AG20443 (cell line): Measurements from ENCODE around the gene GRID2.

Experiments used
- DNase-seq: peaks from one replicate; pipeline ENCODE4 v3.0.0; 2012; ENCODE audit warnings: low spot score, mixed read lengths

Gene GRID2

DNA sequence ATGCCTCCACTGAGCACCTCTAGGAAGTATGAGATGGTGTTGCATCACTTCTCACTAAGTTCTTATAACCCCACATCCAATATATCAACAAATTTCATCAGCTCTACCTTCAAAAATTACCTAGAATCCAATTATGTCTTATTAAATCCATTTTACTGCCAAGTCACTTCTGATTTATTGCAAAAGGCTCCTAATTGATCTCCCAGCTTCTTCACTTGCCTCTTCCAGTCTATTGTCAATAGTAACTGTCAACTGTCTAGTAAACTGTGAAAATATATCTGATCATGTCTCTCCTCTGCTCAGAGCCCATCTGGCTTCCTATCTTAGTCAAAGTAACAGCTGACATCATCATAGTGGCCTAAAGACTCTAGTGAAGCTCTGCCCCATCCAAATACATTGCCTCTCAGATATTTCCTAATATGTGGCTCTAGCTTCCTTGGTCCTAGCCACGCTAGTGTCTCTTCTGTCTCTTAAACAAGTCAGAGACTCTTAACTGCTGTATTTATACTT lies 1110.3 kb downstream of the GRID2 start:
- DNase-seq = no peak

GRCh38 chr4:93416344-93417128 lies 1112.8 kb downstream of the GRID2 start:
- no peak for DNase-seq

DNA sequence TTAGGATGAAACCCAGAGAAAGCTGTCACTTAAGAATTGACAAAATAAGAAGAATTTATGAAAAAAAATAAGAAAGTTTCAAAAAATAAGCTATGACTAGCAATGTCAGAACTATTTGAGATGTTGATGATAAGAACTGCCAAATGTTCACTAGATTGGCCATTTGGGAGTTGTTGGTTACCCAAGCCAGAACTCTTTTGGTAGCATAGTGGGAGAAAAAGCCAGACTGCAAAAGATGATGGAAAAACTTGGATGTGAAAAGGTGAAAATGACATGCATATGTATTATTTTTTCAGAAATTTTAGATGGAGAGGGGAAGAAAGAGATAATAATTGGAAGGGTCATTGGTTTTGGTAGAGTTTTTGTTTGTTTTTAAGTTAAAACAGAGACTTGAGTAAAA lies 1127.6 kb downstream of the GRID2 start:
- DNase-seq = no peak

DNA sequence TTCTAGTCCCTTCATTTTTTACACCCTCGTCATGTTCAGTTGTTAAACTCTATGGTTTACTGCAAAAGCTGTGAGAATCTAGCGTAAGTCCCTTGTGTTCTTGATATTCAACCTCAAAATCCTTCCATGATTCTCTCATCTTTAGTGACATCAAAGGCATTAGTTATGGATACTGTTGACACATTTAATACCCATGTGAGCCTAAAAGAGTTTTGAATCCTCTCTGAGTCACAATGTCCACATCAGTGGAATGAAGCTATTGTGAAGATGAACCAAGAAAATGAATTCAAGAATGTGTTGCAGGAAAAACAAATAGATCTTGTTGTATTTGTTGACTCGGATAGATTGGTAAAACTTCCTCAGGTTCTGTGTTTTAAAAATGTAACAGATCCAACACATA lies 1130.1 kb downstream of the GRID2 start:
- DNase-seq = no peak

DNA sequence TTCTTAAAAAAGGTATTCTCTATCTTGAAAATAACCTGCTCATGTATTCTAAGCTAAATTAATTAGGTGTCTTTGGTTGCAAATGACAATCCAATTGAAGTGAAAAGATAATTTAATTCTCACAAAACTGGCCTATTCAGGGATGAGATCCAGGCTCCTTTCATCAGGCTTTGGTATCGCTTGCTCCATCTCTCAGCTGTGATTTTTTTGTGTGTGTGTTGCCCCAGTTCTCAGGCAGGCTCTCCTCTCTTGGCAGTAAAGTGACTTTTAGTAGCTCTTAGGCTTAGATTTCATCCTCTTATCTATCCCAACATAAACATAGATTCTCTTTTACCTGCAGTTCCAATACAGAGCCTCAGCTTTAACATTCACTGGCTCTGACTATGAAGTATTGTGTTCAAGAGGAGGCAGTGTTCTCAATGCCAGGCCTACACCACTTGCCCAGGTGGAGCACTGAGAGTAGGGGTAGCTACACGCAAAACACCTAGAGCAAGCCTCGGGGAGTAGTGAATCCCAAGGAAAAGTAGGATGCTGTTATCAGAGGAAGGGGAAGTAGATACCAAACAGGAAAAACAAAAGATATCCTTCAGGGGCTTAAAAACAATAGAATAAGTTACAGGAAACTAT lies 1132.3 kb downstream of the GRID2 start:
- no peak for DNase-seq

GRCh38 chr4:93437991-93438390 lies 1134.2 kb downstream of the GRID2 start:
- DNase-seq = no peak

DNA sequence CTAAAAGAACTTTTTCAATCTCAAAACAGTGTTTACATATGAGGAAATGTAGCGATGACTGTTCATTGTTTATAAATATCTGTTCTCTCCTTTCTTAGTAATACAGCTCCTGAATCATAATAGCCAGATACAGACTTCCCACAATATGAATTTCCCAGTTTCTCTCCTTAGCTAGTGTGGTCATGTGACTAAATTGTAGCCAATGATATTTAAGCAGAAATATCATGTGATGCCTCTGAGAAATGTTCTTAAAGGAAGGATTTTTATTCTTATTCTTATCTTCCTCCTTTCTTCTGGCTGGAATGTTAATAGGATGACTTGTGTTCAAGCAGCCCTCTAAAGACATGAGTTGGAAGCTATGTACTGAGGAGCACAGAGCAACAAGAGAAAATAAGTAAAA lies 1141.1 kb downstream of the GRID2 start:
- DNase-seq = no peak

- DNase-seq = no peak
These were observed 1142.3 kb downstream of the GRID2 start for GRCh38 chr4:93446038-93446437.

DNA sequence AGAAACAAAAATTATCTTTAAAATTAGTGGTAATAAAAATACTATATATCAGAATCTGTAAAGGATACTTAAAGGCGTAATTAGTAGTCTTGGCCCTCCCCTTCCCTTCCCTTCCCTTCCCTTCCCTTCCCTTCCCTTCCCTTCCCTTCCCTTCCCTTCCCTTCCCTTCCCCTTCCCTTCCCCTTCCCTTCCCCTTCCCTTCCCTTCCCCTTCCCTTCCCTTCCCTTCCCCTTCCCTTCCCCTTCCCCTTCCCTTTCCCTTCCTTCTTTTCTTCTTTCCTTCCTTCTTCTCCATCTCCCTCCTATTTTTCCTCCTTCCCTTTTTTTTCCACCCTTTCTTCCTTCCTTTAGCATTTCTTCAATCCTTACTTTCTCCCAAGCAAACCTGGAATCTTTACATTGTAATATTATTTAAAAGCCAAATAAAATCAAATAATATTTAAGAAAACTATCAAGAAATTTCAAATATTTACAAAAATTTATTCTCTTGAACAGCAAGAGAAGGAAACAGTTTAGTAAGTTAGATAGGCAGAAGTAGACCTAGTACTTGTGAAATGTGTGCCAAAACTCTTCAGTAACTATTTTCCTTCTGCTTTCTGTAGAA lies 1145.0 kb downstream of the GRID2 start:
- DNase-seq = no peak

GRCh38 chr4:93451954-93452353 lies 1148.2 kb downstream of the GRID2 start:
- no peak for DNase-seq

DNA sequence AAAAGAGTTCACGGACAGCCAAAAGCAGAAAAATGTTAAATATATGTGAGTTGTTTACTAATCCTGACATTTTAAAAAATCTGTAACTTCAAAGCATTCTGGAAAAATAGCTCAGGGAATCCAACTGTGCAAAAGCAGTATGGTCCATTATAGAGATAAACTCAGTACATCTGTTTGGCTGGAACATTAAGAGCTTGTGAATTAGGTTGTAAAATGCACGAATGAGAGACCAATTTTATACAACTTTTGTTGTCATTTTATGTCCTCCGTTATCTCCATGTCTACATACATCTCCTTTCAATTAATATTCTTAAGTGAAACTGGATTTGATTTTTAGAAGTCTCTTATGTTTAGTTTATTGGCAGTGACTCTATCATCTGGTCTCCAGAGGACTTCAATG lies 1157.8 kb downstream of the GRID2 start:
- no peak for DNase-seq

DNA sequence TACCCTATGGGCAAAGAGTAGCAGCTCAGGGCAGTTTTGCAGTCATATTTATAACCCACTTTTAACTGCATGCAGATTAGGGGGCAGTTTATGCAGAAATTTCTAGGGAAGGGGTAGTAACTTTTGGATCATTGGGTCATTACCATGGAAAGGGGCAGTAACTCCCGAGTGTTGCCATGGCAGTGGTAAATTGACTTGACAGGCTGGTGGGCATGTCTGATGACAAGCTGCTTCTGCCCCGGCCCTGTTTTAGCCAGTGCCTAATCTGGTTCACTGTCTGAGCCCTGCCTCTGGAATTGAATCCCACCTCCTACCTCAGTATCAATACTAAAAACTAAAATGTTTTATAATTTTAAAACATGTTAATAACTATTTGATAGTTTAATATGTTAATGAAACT lies 1162.7 kb downstream of the GRID2 start:
- no peak for DNase-seq

DNA sequence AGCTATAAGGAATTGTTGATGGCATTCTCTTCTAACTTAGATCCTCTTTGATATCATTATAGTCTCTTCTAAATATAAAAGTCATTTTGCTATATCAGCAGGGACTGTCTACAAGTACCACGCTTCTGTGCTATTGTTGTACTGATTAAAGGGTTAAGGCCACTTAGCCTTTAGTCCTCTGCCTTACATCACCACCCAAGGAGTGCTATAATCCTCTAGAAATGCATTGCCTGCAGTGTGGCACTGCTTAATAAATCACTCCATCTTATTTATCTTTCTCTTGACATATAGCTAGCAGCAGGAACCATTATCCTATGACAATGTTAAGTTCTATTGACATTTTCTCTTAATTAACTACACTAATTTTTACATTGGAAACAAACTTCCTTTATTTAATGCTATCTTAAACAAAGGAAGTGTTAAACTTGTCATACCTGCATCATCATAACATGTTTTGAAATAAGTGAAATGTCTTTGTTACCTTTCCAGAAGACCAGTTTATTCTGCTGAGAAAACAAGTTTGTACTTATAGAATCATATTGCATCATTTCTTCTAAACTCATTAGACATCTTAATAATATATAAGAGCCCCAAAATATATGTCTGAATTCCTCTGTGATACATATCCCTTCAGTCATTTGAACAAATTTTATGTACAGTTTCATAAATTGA lies 1163.9 kb downstream of the GRID2 start:
- DNase-seq = no peak

GRCh38 chr4:93469560-93469959 lies 1165.8 kb downstream of the GRID2 start:
- DNase-seq = no peak

DNA sequence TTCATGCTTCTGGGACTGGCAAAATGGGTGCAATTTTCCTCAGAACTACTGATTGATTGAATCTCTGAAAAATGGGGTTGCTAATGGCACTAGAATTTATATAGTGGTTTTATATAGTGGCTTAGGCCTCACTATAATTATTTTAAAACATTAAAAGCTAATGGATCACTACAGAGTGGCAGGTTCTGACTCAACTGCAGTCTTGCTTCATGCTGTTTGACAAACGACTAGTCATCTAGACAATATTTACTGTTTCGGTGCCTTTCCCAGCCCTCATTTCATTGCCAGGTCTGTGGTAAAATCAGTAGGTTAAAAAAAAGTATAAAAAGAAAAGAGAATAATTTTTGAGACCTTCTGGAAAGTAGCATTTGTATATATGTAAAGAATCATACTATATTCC lies 1172.0 kb downstream of the GRID2 start:
- DNase-seq = no peak

GRCh38 chr4:93478805-93479204 lies 1175.0 kb downstream of the GRID2 start:
- DNase-seq = no peak

DNA sequence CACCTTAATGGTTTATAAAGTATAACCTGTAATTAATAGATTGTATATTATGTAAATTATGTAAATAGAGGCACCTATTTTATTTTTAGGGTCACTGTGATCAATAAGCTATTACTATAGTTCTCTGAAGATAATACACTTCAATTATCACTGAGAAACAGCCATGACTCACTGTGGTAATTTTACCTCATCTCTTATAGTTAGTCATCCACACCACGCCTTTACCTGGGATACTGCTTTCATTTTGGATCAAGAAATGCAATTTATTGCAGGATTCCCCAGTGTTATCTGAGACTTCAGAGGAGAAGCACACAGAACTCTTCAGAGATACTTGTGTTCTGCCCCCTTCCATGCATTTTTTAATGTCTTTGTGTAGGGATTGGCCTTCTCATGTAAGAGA lies 1176.7 kb downstream of the GRID2 start:
- no peak for DNase-seq

GRCh38 chr4:93495346-93495745 lies 1191.6 kb downstream of the GRID2 start:
- no peak for DNase-seq

DNA sequence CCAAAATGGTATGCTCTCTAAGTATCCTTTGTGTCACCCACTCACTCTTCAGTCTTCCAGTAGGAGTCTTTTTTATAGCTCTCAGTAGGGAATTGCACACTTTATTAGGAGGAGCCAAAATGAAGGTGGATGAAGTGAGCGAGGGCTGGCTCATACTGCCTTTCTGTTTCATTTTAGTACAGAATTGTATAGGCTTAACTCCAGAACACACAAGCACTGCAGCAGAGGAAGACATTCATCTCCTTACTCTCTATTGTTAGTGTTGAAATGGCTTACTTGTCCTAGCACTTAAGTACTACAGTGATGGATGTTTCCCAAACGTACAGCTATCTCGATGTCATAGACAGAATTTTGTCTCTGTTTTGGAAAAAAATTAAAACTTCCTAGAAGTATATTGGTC lies 1197.5 kb downstream of the GRID2 start:
- DNase-seq = no peak

DNA sequence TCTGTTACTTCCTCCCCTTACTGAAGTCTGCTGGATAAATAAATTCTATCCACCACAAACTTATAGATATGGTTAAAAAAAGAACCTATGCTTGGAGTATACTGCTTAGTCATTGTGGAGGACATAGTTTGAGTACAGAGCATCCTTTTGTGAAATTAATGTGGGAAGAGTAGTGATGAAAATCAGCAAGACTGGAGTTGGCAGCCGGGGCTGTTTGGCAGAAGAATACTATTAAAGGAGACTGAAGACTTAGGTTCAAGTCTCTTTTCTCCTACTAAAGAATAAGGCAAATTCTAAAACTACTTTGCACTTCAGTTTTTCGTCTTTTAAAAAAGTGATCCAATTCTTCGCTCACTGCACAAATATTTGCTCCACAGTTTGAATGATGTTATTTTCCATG lies 1198.2 kb downstream of the GRID2 start:
- no peak for DNase-seq

- DNase-seq = no peak
These were observed 1199.2 kb downstream of the GRID2 start for GRCh38 chr4:93502991-93503390.

DNA sequence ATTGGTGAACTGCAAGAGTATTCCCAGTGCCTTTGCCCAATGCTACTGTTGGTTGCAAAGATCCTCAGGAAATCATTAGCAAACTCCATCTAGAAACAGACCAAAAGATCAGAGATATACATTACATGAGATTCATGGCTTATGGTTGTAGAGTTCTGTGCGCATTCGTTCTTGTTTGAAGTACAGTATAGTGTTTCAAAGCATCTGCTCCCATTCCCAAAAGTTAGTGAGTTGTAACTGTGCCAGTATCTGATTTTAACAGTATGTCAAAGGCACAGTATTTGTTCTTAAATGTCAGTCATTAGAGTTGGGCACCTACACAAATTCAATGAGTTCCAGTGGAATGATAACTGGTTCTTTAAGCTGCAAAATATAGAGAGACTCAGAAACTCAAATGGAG lies 1210.1 kb downstream of the GRID2 start:
- no peak for DNase-seq

DNA sequence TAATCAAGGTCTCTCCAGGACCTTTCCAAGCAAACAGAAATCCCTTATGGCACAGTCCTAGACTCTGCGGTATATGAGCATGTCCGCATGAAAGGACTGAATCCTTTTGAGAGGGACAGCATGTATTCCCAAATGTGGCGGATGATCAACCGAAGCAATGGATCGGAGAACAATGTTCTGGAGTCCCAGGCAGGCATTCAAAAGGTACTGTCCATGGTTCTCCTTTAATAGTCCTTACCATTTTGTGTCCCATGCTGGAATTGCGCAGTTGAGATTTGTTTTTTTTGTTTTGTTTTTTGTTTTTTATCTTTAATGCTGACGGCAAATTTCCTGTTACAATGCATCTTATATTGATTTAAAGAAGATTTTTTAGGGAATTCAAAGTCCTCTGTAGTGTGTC lies 1211.4 kb downstream of the GRID2 start:
- DNase-seq = no peak
